Subcutaneous adipose tissue (tissue), 4 donors: ENCODE data around the gene CCDC117. TPM values are rescaled to one million over a fixed set of nuclear protein-coding genes. Genes with fewer than 3 reads are reported as not detected.

Source experiments
- CTCF ChIP-seq: fragments of 450-650 bp; IDR thresholded peaks from one replicate; pipeline ENCODE4 v1.5.1; 2016; ENCODE audit warnings: low read depth, mild to moderate bottlenecking, control low read depth, antibody characterized with exemption, moderate library complexity
- total RNA-seq, 4 donors: library from RNA; depleted of rRNA; stranded (reverse); fragments of >200 nt; gene quantifications; one replicate each; pipeline ENCODE4 v1.1.0, GENCODE V29; 2016

CCDC117 gene
- total RNA-seq, 4 donors from 2014 or later, result 17.1 to 21.5 (median 18.4) TPM

- no peak for TF ChIP-seq CTCF
Measured at GRCh38 chr22:28815111-28815510, 42.6 kb downstream of the CCDC117 start.

- no peak for TF ChIP-seq CTCF
Measured at GRCh38 chr22:28815729-28816128, 43.2 kb downstream of the CCDC117 start.

GRCh38 chr22:28817064-28817463 is 44.6 kb downstream of the CCDC117 start:
- TF ChIP-seq CTCF, result no peak

DNA sequence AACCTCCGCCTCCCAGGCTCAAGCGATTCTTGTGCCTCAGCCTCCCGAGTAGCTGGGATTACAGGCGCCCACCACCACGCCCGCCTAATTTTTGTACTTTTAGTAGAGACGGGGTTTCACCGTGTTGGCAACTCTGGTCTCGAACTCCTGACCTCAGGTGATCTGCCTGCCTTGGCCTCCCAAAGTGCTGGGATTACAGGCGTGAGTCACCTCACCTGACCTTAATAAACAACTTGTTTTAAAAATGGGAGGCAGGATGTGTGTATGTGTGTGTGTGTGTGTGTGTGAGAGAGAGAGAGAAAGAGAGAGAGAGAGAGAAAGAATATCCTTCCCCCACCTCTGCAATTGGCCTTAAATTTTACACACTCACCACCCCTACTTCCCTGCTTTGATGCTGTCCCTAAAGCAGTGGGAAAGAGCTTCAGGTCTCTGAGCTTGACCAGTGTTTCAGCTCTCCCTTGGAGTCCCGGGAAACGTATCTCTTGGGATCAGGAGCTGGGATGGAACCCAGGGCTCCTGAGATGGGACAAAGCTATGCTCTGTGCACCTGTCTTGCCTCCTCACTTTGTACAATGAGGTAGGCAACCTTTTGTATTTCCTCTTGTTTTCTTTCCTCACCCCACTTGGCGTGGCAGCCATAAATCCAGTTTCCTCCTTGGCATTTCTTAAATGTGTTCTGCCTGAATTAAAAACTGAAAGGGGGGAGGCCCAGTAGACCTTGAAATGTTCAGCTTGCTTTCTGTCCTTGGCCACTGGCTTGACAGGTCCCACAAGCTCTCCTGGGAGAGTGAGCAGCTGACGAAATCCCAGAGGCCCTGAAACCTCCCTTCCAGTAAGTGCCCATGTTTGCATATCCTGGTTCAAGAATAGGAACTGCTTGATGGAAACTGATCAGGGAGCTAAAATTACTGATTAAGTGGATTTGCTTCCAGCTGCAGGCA is 45.7 kb downstream of the CCDC117 start:
- TF ChIP-seq CTCF, result no peak

DNA sequence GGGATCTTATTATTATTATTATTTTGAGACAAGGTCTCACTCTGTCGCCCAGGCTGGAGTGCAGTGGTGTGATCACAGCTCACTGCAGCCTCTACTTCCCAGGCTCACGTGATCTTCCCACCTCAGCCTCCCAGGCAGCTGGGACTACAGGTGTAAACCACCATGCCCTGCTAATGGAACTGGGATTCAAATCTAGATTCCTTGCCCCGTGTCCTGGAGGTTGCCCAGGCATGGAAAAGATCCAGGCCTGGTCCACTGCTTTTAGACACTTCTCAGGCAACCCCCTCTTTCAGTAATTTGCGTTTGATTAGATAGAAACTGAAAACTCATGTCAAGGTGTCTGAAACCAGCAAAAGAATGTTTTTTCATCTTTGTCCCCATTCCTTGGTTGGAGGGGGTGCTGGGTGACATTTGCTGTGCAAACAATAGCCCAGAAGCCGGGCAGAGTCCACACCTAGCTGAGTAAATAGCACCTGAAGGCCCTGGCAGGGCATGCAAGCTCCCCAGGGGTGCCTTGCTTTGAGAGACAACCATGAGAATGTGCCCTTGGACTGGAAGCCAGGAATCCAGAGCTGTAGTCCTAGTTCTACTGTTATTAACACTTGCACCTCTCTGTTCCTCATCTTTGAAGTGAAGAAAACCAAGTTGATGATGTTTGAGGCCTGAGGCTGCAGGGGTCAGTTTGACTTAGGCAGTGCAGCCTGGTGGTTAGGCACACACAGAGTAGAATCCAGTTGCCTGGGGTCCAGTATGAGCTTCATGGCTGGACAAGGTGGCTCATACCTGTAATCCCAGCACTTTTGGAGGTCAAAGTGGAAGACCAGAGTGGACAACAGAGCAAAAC is 47.0 kb downstream of the CCDC117 start:
- no peak for TF ChIP-seq CTCF

GRCh38 chr22:28820885-28821284 is 48.4 kb downstream of the CCDC117 start:
- no peak for TF ChIP-seq CTCF

DNA sequence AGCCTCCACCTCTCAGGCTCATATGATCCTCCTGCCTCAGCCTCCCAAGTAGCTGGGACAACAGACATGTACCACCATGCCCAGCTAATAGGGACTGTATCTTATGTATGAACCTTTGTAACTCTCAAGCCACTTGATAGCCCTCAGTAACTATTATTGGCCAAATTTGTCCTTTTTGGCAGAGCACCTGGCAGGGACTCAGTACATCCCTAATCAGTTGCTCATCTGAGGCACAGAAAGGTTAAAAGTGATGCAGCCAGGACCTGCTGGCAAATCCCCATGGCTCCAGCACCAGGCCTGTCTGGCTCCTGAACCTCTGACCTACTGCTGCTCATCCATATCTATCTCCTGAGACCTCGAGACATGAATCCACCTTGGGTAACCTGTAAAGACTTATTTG is 49.0 kb downstream of the CCDC117 start:
- TF ChIP-seq CTCF, result no peak
